Fibroblast of lung (primary cell): ENCODE data around the gene TMA7B. TPM values are rescaled to one million over a fixed set of nuclear protein-coding genes. Genes with fewer than 3 reads are reported as not detected.

Experiments
- DNase-seq, 2 donors: peaks; one replicate each; pipeline versions ENCODE4 v3.0.0 to v3.0.0-alpha.2; 2010; ENCODE audit warnings: low read depth in 2 of 2
- H2AFZ ChIP-seq: 2 replicates; pipeline ENCODE4 v1.5.1; 2012; ENCODE audit warnings: low read length, control low read depth, inconsistent platforms
- H3K27ac ChIP-seq: 2 replicates; pipeline ENCODE4 v1.5.1; 2011; ENCODE audit warnings: low read length, control low read depth; ENCODE audit not compliant: insufficient read depth
- H3K27me3 ChIP-seq: 2 replicates; pipeline ENCODE4 v1.5.1; 2011; ENCODE audit warnings: mild to moderate bottlenecking, low read length; ENCODE audit not compliant: control insufficient read depth, insufficient read depth
- H3K36me3 ChIP-seq: 2 replicates; pipeline ENCODE4 v1.5.1; 2011; ENCODE audit warnings: low read length; ENCODE audit not compliant: control insufficient read depth, insufficient read depth
- H3K4me1 ChIP-seq: 2 replicates; pipeline ENCODE4 v1.5.1; 2011; ENCODE audit warnings: low read length; ENCODE audit not compliant: control insufficient read depth, insufficient read depth; ENCODE audit errors: extremely low read depth
- H3K4me2 ChIP-seq: 2 replicates; pipeline ENCODE4 v1.5.1; 2011; ENCODE audit warnings: low read length, control low read depth; ENCODE audit not compliant: insufficient read depth; ENCODE audit errors: extremely low read depth
- H3K4me3 ChIP-seq, 4 experiments: fragments of 200-600 bp in 1 of 4; sonication (generic) in 1 of 4; replicated peaks in 1 of 4; 2 replicates each; pipeline ENCODE4 v1.5.1; 2011 to 2016; ENCODE audit warnings: low read length in 4 of 4, low read depth in 3 of 4, mild to moderate bottlenecking in 3 of 4, control low read depth in 2 of 4, inconsistent platforms in 1 of 4, mixed read lengths in 1 of 4; ENCODE audit not compliant: insufficient read depth in 1 of 4; ENCODE audit errors: control extremely low read depth in 1 of 4
- H3K79me2 ChIP-seq: 2 replicates; pipeline ENCODE4 v1.5.1; 2012; ENCODE audit warnings: mild to moderate bottlenecking, low read length, inconsistent platforms; ENCODE audit not compliant: control insufficient read depth, insufficient read depth
- H3K9ac ChIP-seq: 2 replicates; pipeline ENCODE4 v1.5.1; 2011; ENCODE audit warnings: mild to moderate bottlenecking, low read length, control low read depth; ENCODE audit not compliant: insufficient read depth
- H3K9me3 ChIP-seq: 2 replicates; pipeline ENCODE4 v1.5.1; 2012; ENCODE audit warnings: low read depth, low read length; ENCODE audit not compliant: control insufficient read depth, insufficient read depth
- H4K20me1 ChIP-seq: 2 replicates; pipeline ENCODE4 v1.5.1; 2011; ENCODE audit warnings: low read length; ENCODE audit not compliant: control insufficient read depth, insufficient read depth; ENCODE audit errors: extremely low read depth
- EZH2 ChIP-seq: IDR thresholded peaks from 2 replicates; pipeline ENCODE4 v1.5.1; 2012; ENCODE audit warnings: low read length, control low read depth, mild to moderate bottlenecking; ENCODE audit errors: missing control alignments
- polyA plus RNA-seq, 2 donors: library from polyadenylated mRNA; depleted of rRNA in 1 of 2; stranded (reverse) in 1 of 2; unstranded in 1 of 2; fragments of >200 nt; gene quantifications; 2 replicates each; pipeline ENCODE4 v1.2.1, GENCODE V29; 2011 to 2012; ENCODE audit warnings: missing spikeins in 1 of 2
- total RNA-seq: library from RNA; depleted of rRNA; stranded (reverse); fragments of >200 nt; gene quantifications from 2 replicates; pipeline ENCODE4 v1.2.1, GENCODE V29; 2014
- TF ChIP-seq, protein P1 (sequence below), 2 donors: IDR thresholded peaks in 1 of 2; conservative IDR thresholded peaks in 1 of 2; 1 replicate in 1 of 2; 2 replicates in 1 of 2; pipeline ENCODE4 v1.5.1; 2011 to 2012; ENCODE audit warnings: low read length in 2 of 2, control low read depth in 1 of 2, inconsistent platforms in 1 of 2, low read depth in 1 of 2, mild to moderate bottlenecking in 1 of 2

TMA7B gene
- total and polyA plus RNA-seq, 2 donors (not counting 1 experiment from before 2014, with no cell fraction given), result not detected

- peak overlapping the region; percentile 6 for H3K27ac ChIP-seq
- DNase-seq, result peak; percentile 92 to 99
- no peaks in the 10 kb centered on the region for H3K9me3 ChIP-seq
- H3K9ac ChIP-seq, result no peak overlapping the region
- H2AFZ ChIP-seq, result no peak overlapping the region
- no peaks in the 10 kb centered on the region for H3K36me3 ChIP-seq
- H3K4me3 ChIP-seq, result no peak overlapping the region
- H3K27me3 ChIP-seq, result no peaks in the 10 kb centered on the region
- H4K20me1 ChIP-seq, result no peaks in the 10 kb centered on the region
- TF ChIP-seq, protein P1, sequence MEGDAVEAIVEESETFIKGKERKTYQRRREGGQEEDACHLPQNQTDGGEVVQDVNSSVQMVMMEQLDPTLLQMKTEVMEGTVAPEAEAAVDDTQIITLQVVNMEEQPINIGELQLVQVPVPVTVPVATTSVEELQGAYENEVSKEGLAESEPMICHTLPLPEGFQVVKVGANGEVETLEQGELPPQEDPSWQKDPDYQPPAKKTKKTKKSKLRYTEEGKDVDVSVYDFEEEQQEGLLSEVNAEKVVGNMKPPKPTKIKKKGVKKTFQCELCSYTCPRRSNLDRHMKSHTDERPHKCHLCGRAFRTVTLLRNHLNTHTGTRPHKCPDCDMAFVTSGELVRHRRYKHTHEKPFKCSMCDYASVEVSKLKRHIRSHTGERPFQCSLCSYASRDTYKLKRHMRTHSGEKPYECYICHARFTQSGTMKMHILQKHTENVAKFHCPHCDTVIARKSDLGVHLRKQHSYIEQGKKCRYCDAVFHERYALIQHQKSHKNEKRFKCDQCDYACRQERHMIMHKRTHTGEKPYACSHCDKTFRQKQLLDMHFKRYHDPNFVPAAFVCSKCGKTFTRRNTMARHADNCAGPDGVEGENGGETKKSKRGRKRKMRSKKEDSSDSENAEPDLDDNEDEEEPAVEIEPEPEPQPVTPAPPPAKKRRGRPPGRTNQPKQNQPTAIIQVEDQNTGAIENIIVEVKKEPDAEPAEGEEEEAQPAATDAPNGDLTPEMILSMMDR (conservative IDR thresholded peaks at IDR 0.05 in 1 of 2, IDR thresholded peaks at IDR 0.05 in 1 of 2; ENCODE audit: low read depth in 1 of 2, low read length in 2 of 2), result no peak
- no peak for TF ChIP-seq EZH2
- no peaks in the 10 kb centered on the region for H3K79me2 ChIP-seq
- no peak overlapping the region for H3K4me2 ChIP-seq
- H3K4me1 ChIP-seq, result peaks cover 6% of the 10 kb centered on the region
Measured at GRCh38 chr22:39960791-39961746, 872 bp downstream of the TMA7B start.

GRCh38 chr22:39962071-39962470 is 1.9 kb downstream of the TMA7B start:
- H3K4me3 ChIP-seq, result no peak overlapping the region
- no peak overlapping the region for H3K27ac ChIP-seq

GRCh38 chr22:39965748-39966147 is 5.6 kb downstream of the TMA7B start:
- no peaks in the 10 kb centered on the region for H4K20me1 ChIP-seq
- no peak overlapping the region for H3K4me3 ChIP-seq
- H3K79me2 ChIP-seq, result no peaks in the 10 kb centered on the region
- H3K4me2 ChIP-seq, result no peak overlapping the region
- peaks cover 9% of the 10 kb centered on the region for H3K27me3 ChIP-seq
- no peak overlapping the region for H2AFZ ChIP-seq
- H3K9me3 ChIP-seq, result no peaks in the 10 kb centered on the region
- TF ChIP-seq, protein P1 (conservative IDR thresholded peaks at IDR 0.05 in 1 of 2, IDR thresholded peaks at IDR 0.05 in 1 of 2; ENCODE audit: low read depth in 1 of 2, low read length in 2 of 2), result no peak
- no peak for TF ChIP-seq EZH2
- no peak for DNase-seq
- H3K27ac ChIP-seq, result no peak overlapping the region
- H3K36me3 ChIP-seq, result no peaks in the 10 kb centered on the region
- peaks cover 3% of the 10 kb centered on the region for H3K4me1 ChIP-seq
- no peak overlapping the region for H3K9ac ChIP-seq

More at GRCh38 chr22:39962071-39962470, 1.9 kb downstream of the TMA7B start:
- no peaks in the 10 kb centered on the region for H3K36me3 ChIP-seq
- H3K9me3 ChIP-seq, result no peaks in the 10 kb centered on the region
- peaks cover 6% of the 10 kb centered on the region for H3K4me1 ChIP-seq
- no peak overlapping the region for H3K9ac ChIP-seq
- H4K20me1 ChIP-seq, result no peaks in the 10 kb centered on the region
- no peaks in the 10 kb centered on the region for H3K27me3 ChIP-seq
- no peaks in the 10 kb centered on the region for H3K79me2 ChIP-seq
- TF ChIP-seq, protein P1 (conservative IDR thresholded peaks at IDR 0.05 in 1 of 2, IDR thresholded peaks at IDR 0.05 in 1 of 2; ENCODE audit: low read depth in 1 of 2, low read length in 2 of 2), result no peak
- TF ChIP-seq EZH2, result no peak
- no peak overlapping the region for H2AFZ ChIP-seq
- DNase-seq, result peak in 1 of 2 donors; percentile 66
- no peak overlapping the region for H3K4me2 ChIP-seq
